Measurements from ENCODE around the gene EPB41.
"Not testable (repeated sequence)": the region's sequence is repeated elsewhere in the genome, so short reads cannot be mapped to it uniquely, and the experiment has no call there.

Gene EPB41

GRCh38 chr1:28936528-28936927 is 22.2 kb downstream of the EPB41 start:
- no peak for TF ChIP-seq MAX (IDR thresholded peaks at IDR 0.05; ENCODE audit: low read depth, low read length)
- no peak for TF ChIP-seq MYC (IDR thresholded peaks at IDR 0.05; ENCODE audit: low read depth, low read length)
- TF ChIP-seq CTCF (IDR thresholded peaks at IDR 0.05; ENCODE audit: low read depth, low read length): no peak
- no peak for TF ChIP-seq POLR2A (IDR thresholded peaks at IDR 0.05; ENCODE audit: extremely low read depth, insufficient read length)
- DNase-seq (ENCODE audit: low read depth): no peak

GRCh38 chr1:28943581-28943980 is 29.2 kb downstream of the EPB41 start:
- not testable (repeated sequence) for H3K4me3 ChIP-seq (ENCODE audit: low read depth, low read length); DNase-seq (ENCODE audit: low read depth)

More at GRCh38 chr1:28936528-28936927, 22.2 kb downstream of the EPB41 start:
- no peak overlapping the region for H3K4me3 ChIP-seq (ENCODE audit: low read depth, low read length)

GRCh38 chr1:28950006-28950405 is 35.6 kb downstream of the EPB41 start:
- no peak overlapping the region for H3K4me3 ChIP-seq (ENCODE audit: low read depth, low read length)
- no peak for DNase-seq (ENCODE audit: low read depth)
- TF ChIP-seq CTCF (IDR thresholded peaks at IDR 0.05; ENCODE audit: low read depth, low read length): no peak
- no peak for TF ChIP-seq POLR2A (IDR thresholded peaks at IDR 0.05; ENCODE audit: extremely low read depth, insufficient read length)
- TF ChIP-seq MYC (IDR thresholded peaks at IDR 0.05; ENCODE audit: low read depth, low read length): no peak
- no peak for TF ChIP-seq MAX (IDR thresholded peaks at IDR 0.05; ENCODE audit: low read depth, low read length)

GRCh38 chr1:28950449-28950848 is 36.1 kb downstream of the EPB41 start:
- DNase-seq (ENCODE audit: low read depth): no peak
- H3K4me3 ChIP-seq (ENCODE audit: low read depth, low read length): no peak overlapping the region
- TF ChIP-seq CTCF (IDR thresholded peaks at IDR 0.05; ENCODE audit: low read depth, low read length) (no peak), POLR2A (IDR thresholded peaks at IDR 0.05; ENCODE audit: extremely low read depth, insufficient read length) (no peak), MYC (IDR thresholded peaks at IDR 0.05; ENCODE audit: low read depth, low read length) (no peak)

- DNase-seq (ENCODE audit: low read depth): no peak
- no peak overlapping the region for H3K4me3 ChIP-seq (ENCODE audit: low read depth, low read length)
- no peak for TF ChIP-seq POLR2A (IDR thresholded peaks at IDR 0.05; ENCODE audit: extremely low read depth, insufficient read length)
- no peak for TF ChIP-seq MAX (IDR thresholded peaks at IDR 0.05; ENCODE audit: low read depth, low read length)
- no peak for TF ChIP-seq CTCF (IDR thresholded peaks at IDR 0.05; ENCODE audit: low read depth, low read length)
- TF ChIP-seq MYC (IDR thresholded peaks at IDR 0.05; ENCODE audit: low read depth, low read length): no peak
Observed at GRCh38 chr1:28954126-28954726, 39.9 kb downstream of the EPB41 start.

GRCh38 chr1:28956038-28956464 is 41.7 kb downstream of the EPB41 start:
- no peak for TF ChIP-seq CTCF (IDR thresholded peaks at IDR 0.05; ENCODE audit: low read depth, low read length)
- TF ChIP-seq POLR2A (IDR thresholded peaks at IDR 0.05; ENCODE audit: extremely low read depth, insufficient read length): no peak
- TF ChIP-seq MAX (IDR thresholded peaks at IDR 0.05; ENCODE audit: low read depth, low read length): no peak
- TF ChIP-seq MYC (IDR thresholded peaks at IDR 0.05; ENCODE audit: low read depth, low read length): no peak

GRCh38 chr1:28962114-28962831 is 47.9 kb downstream of the EPB41 start:
- H3K4me3 ChIP-seq (ENCODE audit: low read depth, low read length); DNase-seq (ENCODE audit: low read depth): not testable (repeated sequence)

More at GRCh38 chr1:28956038-28956464, 41.7 kb downstream of the EPB41 start:
- DNase-seq (ENCODE audit: low read depth): no peak
- H3K4me3 ChIP-seq (ENCODE audit: low read depth, low read length): no peak overlapping the region
